Measurements from ENCODE around the gene ABTB2.

The ABTB2 gene

DNA sequence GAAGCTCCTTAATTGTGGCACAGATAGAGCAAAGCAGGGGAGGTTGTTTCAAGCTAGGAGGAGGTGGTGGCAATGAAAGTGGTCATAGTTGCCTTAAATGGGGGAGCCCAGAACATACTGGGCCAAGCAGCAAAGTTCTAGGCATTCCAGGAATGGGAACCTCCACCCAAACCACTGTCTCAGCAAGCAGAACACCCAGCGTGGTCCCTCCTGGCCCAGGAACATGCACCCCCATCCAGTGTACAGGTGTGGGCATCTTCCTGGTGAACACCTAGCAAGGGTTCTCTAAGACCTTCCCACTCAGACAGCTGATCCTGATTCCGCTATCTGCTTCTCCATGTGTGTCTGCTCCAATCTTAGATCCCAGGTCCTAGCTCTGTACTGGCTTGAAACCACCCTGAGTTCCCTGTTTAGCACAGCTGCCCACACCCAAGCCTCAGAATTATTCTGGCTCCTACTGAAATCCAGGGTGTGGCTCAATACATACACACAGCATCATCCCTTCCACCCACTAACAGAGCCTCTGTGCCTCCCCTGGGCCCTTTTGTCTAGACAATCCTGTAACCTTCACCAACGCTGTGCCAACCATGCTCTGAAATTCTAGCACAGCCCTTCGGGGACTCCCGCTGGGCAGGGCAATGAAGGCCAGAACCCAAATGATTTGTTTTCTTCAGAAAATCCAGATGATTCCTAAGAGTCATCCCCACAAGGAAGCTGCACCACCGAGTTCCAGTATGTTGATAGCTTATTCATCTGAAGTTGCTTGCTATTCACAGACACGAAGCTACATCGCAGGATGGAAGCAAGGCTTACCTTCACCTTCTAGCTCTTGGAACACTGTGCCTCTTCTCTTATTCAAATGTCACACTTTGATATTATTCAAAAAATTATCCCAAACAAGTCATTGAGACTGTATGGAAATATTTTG lies 76.6 kb downstream of the ABTB2 start:
- H3K4me3 ChIP-seq (ENCODE audit: control insufficient read depth, low read depth, low read length): no peak overlapping the region
- TF ChIP-seq, protein P1, sequence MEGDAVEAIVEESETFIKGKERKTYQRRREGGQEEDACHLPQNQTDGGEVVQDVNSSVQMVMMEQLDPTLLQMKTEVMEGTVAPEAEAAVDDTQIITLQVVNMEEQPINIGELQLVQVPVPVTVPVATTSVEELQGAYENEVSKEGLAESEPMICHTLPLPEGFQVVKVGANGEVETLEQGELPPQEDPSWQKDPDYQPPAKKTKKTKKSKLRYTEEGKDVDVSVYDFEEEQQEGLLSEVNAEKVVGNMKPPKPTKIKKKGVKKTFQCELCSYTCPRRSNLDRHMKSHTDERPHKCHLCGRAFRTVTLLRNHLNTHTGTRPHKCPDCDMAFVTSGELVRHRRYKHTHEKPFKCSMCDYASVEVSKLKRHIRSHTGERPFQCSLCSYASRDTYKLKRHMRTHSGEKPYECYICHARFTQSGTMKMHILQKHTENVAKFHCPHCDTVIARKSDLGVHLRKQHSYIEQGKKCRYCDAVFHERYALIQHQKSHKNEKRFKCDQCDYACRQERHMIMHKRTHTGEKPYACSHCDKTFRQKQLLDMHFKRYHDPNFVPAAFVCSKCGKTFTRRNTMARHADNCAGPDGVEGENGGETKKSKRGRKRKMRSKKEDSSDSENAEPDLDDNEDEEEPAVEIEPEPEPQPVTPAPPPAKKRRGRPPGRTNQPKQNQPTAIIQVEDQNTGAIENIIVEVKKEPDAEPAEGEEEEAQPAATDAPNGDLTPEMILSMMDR (conservative IDR thresholded peaks at IDR 0.05; ENCODE audit: control insufficient read depth, insufficient read depth, low read depth, low read length): no peak
- DNase-seq (ENCODE audit: low read depth): no peak

DNA sequence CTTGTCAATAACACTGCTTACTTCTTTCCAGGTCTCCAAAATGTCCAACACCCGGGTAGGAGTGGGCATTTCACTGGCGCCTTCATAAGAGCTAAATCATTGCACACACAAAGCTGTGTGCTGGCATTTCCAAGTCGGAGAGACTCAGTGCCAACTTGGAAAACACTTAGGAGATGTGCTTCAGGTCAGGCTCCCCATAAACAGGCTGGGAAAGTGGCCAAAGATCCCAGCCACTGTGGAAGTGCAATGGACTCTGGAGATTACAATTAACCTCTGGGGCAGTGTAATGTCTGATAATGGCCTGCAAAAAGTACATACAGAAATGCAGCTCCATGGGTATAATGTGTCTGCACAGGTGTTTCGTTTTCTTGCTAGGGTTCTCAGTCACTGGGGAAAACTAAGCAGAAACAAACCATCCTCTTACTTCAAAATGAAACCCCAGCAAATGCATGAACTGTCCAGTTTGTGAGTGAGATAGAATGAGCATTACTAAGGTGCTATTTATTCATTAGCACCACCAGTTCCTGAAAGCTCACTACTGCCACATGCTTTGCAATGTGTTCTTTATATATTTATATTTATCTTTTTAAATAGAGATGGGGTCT lies 79.0 kb downstream of the ABTB2 start:
- no peak for DNase-seq (ENCODE audit: low read depth)
- no peak overlapping the region for H3K4me3 ChIP-seq (ENCODE audit: control insufficient read depth, low read depth, low read length)
- TF ChIP-seq, protein P1 (conservative IDR thresholded peaks at IDR 0.05; ENCODE audit: control insufficient read depth, insufficient read depth, low read depth, low read length): no peak

DNA sequence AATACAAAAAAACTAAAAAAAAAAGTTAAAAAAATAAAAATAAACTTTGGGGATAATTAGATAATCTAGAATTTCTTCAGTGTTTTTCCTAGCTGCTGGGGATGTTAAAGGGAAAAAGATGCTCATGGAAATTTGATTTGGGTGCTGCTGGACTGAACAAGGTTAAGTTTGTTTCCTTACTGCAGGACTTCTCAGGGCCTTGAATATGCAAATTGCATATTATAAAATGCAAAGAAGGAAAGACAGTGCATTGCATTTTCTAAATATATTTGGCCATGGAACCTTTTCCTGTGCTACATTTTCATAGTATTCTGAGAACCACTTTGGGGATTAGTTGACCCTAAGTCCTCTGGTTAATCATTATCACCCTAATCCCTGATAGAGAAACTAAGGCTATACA lies 79.6 kb downstream of the ABTB2 start:
- TF ChIP-seq, protein P1 (conservative IDR thresholded peaks at IDR 0.05; ENCODE audit: control insufficient read depth, insufficient read depth, low read depth, low read length): no peak
- DNase-seq (ENCODE audit: low read depth): no peak
- no peak overlapping the region for H3K4me3 ChIP-seq (ENCODE audit: control insufficient read depth, low read depth, low read length)

DNA sequence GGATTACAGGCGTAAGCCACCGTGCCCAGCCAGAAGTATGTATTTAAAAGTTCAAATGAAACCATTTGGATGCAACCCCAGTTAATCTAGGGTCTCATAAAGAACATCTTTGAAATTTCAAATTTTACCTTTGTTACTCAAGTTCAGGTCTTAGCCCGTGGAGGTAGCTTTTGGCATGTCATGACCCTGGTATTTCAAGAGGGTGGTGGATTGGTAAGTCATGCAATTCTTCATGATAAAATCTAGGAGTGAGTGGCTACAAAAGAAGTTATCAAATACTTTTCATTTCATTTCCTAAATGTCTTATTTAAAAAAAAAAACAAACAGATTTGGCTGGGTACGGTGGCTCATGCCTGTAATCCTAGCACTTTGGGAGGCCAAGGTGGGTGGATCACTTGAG lies 80.6 kb downstream of the ABTB2 start:
- H3K4me3 ChIP-seq (ENCODE audit: control insufficient read depth, low read depth, low read length): no peak overlapping the region
- DNase-seq (ENCODE audit: low read depth): no peak
- TF ChIP-seq, protein P1 (conservative IDR thresholded peaks at IDR 0.05; ENCODE audit: control insufficient read depth, insufficient read depth, low read depth, low read length): no peak

DNA sequence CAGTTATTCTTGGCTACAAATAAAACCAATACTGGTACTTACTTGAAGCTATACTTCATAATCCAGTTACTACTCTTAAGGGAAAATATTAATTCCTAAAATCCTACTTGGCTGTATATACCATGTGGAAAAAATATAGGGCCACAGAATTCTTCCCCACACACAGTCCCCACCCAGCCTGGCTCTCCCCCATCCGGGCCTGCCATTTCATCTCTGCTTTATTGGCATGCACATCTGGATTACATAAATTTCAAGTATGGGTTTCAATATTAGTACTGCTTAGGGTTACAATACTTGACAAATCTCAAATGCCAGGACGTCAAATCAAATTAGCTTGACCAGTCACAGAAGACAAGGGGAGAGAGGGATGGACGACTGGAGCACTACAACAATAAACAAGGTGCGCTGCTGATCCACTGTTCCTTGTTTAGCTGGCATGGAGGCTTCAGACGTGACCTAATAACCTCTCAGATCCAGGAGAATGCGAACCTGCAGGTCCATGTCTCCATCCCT lies 81.4 kb downstream of the ABTB2 start:
- no peak for DNase-seq (ENCODE audit: low read depth)
- no peak overlapping the region for H3K4me3 ChIP-seq (ENCODE audit: control insufficient read depth, low read depth, low read length)
- TF ChIP-seq, protein P1 (conservative IDR thresholded peaks at IDR 0.05; ENCODE audit: control insufficient read depth, insufficient read depth, low read depth, low read length): no peak

DNA sequence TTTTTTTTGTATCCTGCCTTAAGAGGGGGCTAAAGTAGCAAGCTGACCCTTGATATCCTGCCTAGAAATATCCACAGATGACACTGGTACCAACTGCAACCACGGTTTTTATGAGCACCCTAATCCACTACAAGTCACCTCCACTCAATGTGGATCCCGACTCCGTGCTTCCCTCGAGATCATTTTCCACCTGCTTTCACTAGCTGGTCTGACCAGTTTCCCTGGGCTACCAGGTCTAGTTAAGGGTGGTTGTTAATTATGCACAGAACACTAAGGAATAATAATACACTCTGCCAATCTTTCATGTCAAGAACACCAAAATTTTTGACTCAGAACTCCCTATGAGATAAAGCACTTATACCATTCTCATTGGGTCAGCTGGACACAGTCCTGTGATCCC lies 82.3 kb downstream of the ABTB2 start:
- TF ChIP-seq, protein P1 (conservative IDR thresholded peaks at IDR 0.05; ENCODE audit: control insufficient read depth, insufficient read depth, low read depth, low read length): no peak
- no peak for DNase-seq (ENCODE audit: low read depth)
- no peak overlapping the region for H3K4me3 ChIP-seq (ENCODE audit: control insufficient read depth, low read depth, low read length)
